Activated CD4-positive, alpha-beta T cell treated with anti-CD3 and anti-CD28 coated beads, Interleukin-2, amount 50 U/mL, for 48 hours (primary cell): ENCODE data around the gene MOV10.

Experiments
- DNase-seq, 2 experiments: peaks; one replicate each; pipeline ENCODE4 v3.0.0-alpha.2; 2020

MOV10 gene

GRCh38 chr1:112743174-112744008 lies 68.9 kb downstream of the MOV10 start:
- no peak for DNase-seq

- DNase-seq = no peak
Observed at GRCh38 chr1:112744009-112744578, 69.6 kb downstream of the MOV10 start.

DNA sequence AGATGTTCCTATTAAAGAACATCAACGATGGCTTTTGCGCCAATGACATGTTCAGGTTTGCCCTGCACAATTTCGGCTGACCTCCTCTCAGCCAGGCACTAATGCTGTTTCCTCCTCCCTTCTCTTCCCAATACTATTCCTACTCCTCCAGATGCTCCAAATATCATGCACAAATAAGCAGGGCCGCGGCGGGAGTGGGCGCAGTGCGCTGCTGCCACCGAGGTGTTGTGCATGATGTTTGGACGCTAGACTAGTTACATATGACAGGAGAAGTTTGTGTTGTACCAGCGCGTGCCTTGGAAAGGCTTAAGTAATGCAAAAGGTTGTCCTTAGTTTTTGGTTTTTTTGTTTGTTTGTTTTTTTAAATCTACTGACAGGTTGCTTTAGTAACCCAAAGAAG lies 73.9 kb downstream of the MOV10 start:
- no peak for DNase-seq
